ENCODE data around the gene WFDC8. TPM values are rescaled to one million over a fixed set of nuclear protein-coding genes. Genes with fewer than 3 reads are reported as not detected.

WFDC8 gene
- total RNA-seq, 1 experiment from 2014 or later, result not detected

GRCh38 chr20:45548410-45548809 is 30.7 kb downstream of the WFDC8 start:
- no peak for DNase-seq (ENCODE audit: low read depth)

GRCh38 chr20:45547206-45547770 is 31.8 kb downstream of the WFDC8 start, which contains the start of gene EPPIN:
EPPIN (minus strand) TSS chr20:45547401; CDS start chr20:45547357, 44 bp downstream.
- no peak for DNase-seq (ENCODE audit: low read depth)

GRCh38 chr20:45545754-45546453 is 33.2 kb downstream of the WFDC8 start:
- peak; percentile 10 for DNase-seq (ENCODE audit: low read depth)

GRCh38 chr20:45545351-45545750 is 33.7 kb downstream of the WFDC8 start:
- DNase-seq (ENCODE audit: low read depth), result no peak

- no peak for DNase-seq (ENCODE audit: low read depth)
Observed at GRCh38 chr20:45539382-45539781, 39.7 kb downstream of the WFDC8 start, which contains the start of gene WFDC6. WFDC6 (minus strand) TSS chr20:45539482; CDS start chr20:45539407, 75 bp downstream.

- peak; percentile 2 for DNase-seq (ENCODE audit: low read depth)
Observed at GRCh38 chr20:45538209-45538799, 40.8 kb downstream of the WFDC8 start.

GRCh38 chr20:45527294-45527693 is 51.8 kb downstream of the WFDC8 start:
- DNase-seq (ENCODE audit: low read depth), result no peak

GRCh38 chr20:45523821-45524220 is 55.3 kb downstream of the WFDC8 start:
- no peak for DNase-seq (ENCODE audit: low read depth)

GRCh38 chr20:45518282-45518681 is 60.8 kb downstream of the WFDC8 start:
- peak; percentile 46 for DNase-seq (ENCODE audit: low read depth)

GRCh38 chr20:45515147-45515913 is 63.8 kb downstream of the WFDC8 start, which contains the start of gene SPINT3:
SPINT3 (minus strand) TSS chr20:45515622; CDS start chr20:45515608, 14 bp downstream.
- no peak for DNase-seq (ENCODE audit: low read depth)

GRCh38 chr20:45510242-45510862 is 68.7 kb downstream of the WFDC8 start:
- no peak for DNase-seq (ENCODE audit: low read depth)

GRCh38 chr20:45509091-45509490 is 70.0 kb downstream of the WFDC8 start:
- no peak for DNase-seq (ENCODE audit: low read depth)

GRCh38 chr20:45508068-45508886 is 70.8 kb downstream of the WFDC8 start:
- DNase-seq (ENCODE audit: low read depth), result peak; percentile 25

- peak; percentile 17 for DNase-seq (ENCODE audit: low read depth)
Observed at GRCh38 chr20:45507011-45507820, 71.9 kb downstream of the WFDC8 start.

- no peak for DNase-seq (ENCODE audit: low read depth)
Observed at GRCh38 chr20:45506398-45506797, 72.7 kb downstream of the WFDC8 start.

GRCh38 chr20:45503403-45503802 is 75.7 kb downstream of the WFDC8 start:
- DNase-seq (ENCODE audit: low read depth), result no peak

- DNase-seq (ENCODE audit: low read depth), result no peak
Observed at GRCh38 chr20:45502561-45502960, 76.5 kb downstream of the WFDC8 start.

Measured in Daoy (cell line).